K562 (cell line): ENCODE measurements around the gene SNRNP48. TPM values are rescaled to one million over a fixed set of nuclear protein-coding genes. Genes with fewer than 3 reads are reported as not detected.

Source experiments
- ATAC-seq: fragments of 200-7000 bp; cut with Tn5 transposase; 3 replicates; pipeline ENCODE4 v1.9.1; 2020; ENCODE audit warnings: moderate library complexity
- BruUV-seq: library from RNA; stranded (reverse); fragments of 400-500 nt; replicated peaks from 2 replicates; lab custom pipeline; 2021; lab: Mats Ljungman, UMichigan
- CTCF ChIA-PET: fragments of 300-600 bp; formaldehyde crosslinking; extraction: SDS; loops from one replicate; lab custom pipeline; 2021; ENCODE audit warnings: low intra/inter-chr PET ratio; lab: Yijun Ruan, JAX
- POLR2A ChIA-PET: fragments of 300-600, 350-650 bp; sonication (Branson Sonifier 250); formaldehyde crosslinking; extraction: SDS; loops from one replicate; lab custom pipeline; 2021; ENCODE audit warnings: antibody characterized with exemption, inconsistent platforms; lab: Yijun Ruan, JAX
- DNase-seq, 4 experiments: peaks; one replicate each; pipeline versions ENCODE4 v3.0.0 to v3.0.0-alpha.2; 2011 to 2018; ENCODE audit warnings: low spot score in 3 of 4, mixed read lengths in 3 of 4; ENCODE audit errors: extremely low read depth in 1 of 4
- FAIRE-seq: peaks from 2 replicates; lab custom pipeline; 2011; peaks lifted over from hg19 to GRCh38; lab: Jason Lieb, UNC
- H2AFZ ChIP-seq: 2 replicates; pipeline ENCODE4 v1.6.0; 2011; ENCODE audit warnings: low read depth, low read length, control low read depth, inconsistent platforms
- H3K27ac ChIP-seq: fragments of 200-600 bp; 3 replicates; pipeline ENCODE4 v1.8.0; 2011; ENCODE audit warnings: low read depth, mild to moderate bottlenecking, control low read depth, inconsistent platforms, low read length, moderate library complexity, mixed read lengths; ENCODE audit errors: extremely low read depth
- H3K27me3 ChIP-seq, 2 experiments: fragments of 300-600 bp in 1 of 2; 2 replicates in 1 of 2; 3 replicates in 1 of 2; pipeline versions ENCODE4 v1.6.0 to v1.8.0; 2011; ENCODE audit warnings: inconsistent platforms in 2 of 2, low read length in 2 of 2, mild to moderate bottlenecking in 1 of 2, mixed read lengths in 1 of 2, moderate library complexity in 1 of 2; ENCODE audit not compliant: control insufficient read depth in 2 of 2, insufficient read depth in 2 of 2
- H3K36me3 ChIP-seq: fragments of 300-600 bp; 3 replicates; pipeline ENCODE4 v1.8.0; 2011; ENCODE audit warnings: mild to moderate bottlenecking, low read length, inconsistent platforms; ENCODE audit not compliant: control insufficient read depth, insufficient read depth
- H3K4me1 ChIP-seq, 2 experiments: fragments of 200-600 bp in 1 of 2; replicated peaks in 1 of 2; 2 replicates in 1 of 2; 3 replicates in 1 of 2; pipeline versions ENCODE4 v1.5.1 to v1.8.0; 2011; ENCODE audit warnings: inconsistent platforms in 2 of 2, low read length in 2 of 2, mild to moderate bottlenecking in 1 of 2, mixed read lengths in 1 of 2, moderate library complexity in 1 of 2; ENCODE audit not compliant: control insufficient read depth in 2 of 2, insufficient read depth in 2 of 2
- H3K4me2 ChIP-seq: 2 replicates; pipeline ENCODE4 v1.6.1; 2011; ENCODE audit warnings: low read length, control low read depth, inconsistent platforms, mixed read lengths; ENCODE audit not compliant: insufficient read depth
- H3K4me3 ChIP-seq: fragments of 200-600 bp; sonication (generic), shearing (Covaris generic); 2 replicates; pipeline ENCODE4 v1.5.1; 2016; ENCODE audit warnings: control low read depth, inconsistent platforms
- H3K79me2 ChIP-seq: fragments of 200-600 bp; 3 replicates; pipeline ENCODE4 v1.8.0; 2011; ENCODE audit warnings: low read length, inconsistent platforms; ENCODE audit not compliant: control insufficient read depth, insufficient read depth
- H3K9ac ChIP-seq, 2 experiments: 2 replicates each; pipeline versions ENCODE4 v1.6.0 to v1.6.1; 2011; ENCODE audit warnings: low read depth in 2 of 2, low read length in 2 of 2, control low read depth in 1 of 2, inconsistent platforms in 1 of 2, mild to moderate bottlenecking in 1 of 2, mixed read lengths in 1 of 2; ENCODE audit not compliant: insufficient read depth in 1 of 2
- H3K9me1 ChIP-seq: one replicate; pipeline ENCODE4 v1.6.0; 2011; ENCODE audit warnings: inconsistent platforms, mild to moderate bottlenecking, low read length, moderate library complexity; ENCODE audit not compliant: control insufficient read depth, insufficient read depth
- H3K9me3 ChIP-seq: replicated peaks from 2 replicates; pipeline ENCODE4 v1.5.1; 2011; ENCODE audit warnings: low read depth, low read length, inconsistent platforms; ENCODE audit not compliant: control insufficient read depth, insufficient read depth
- H4K20me1 ChIP-seq: replicated peaks from 2 replicates; pipeline ENCODE4 v1.6.1; 2011; ENCODE audit warnings: low read length, inconsistent platforms, mixed read lengths; ENCODE audit not compliant: control insufficient read depth, insufficient read depth
- BMI1 ChIP-seq: fragments of 150-350 bp; IDR thresholded peaks from 2 replicates; pipeline ENCODE4 v1.6.1; 2014; ENCODE audit warnings: low read length
- WGBS: fragments of 100-300 bp; shearing (Covaris generic); methylation state at CpG from one replicate; pipeline ENCODE4 v1.1.6; 2016; ENCODE audit warnings: low coverage, mixed read lengths; ENCODE audit not compliant: insufficient coverage; ENCODE audit errors: missing lambda C conversion rate; 5-methylcytosine and 5-hydroxymethylcytosine counted together
- in situ Hi-C: fragments of 300-500 bp; cut with MboI; formaldehyde crosslinking; loops from 4 replicates; pipeline ENCODE4 v1.15.0; 2018; ENCODE audit warnings: inconsistent platforms, mixed read lengths
- intact Hi-C: fragments of 100-400 bp; cut with micrococcal nuclease; formaldehyde crosslinking; loops from 2 replicates; pipeline ENCODE4 v1.14.2; 2022
- polyA plus RNA-seq, 8 experiments: library from polyadenylated mRNA; depleted of rRNA in 4 of 8; stranded (reverse) in 5 of 8; unstranded in 3 of 8; fragments of >200 nt; fragmentation: Nextera tagmentation in 2 of 8; fragmentation: Illumina TruSeq in 1 of 8; extraction: Ambion mirVana in 2 of 8; extraction: Trizol in 1 of 8; gene quantifications; 2 replicates each; pipeline versions ENCODE4 v1.2.1 to v1.2.3, GENCODE V29; 2011 to 2014; ENCODE audit warnings: inconsistent platforms in 1 of 8, missing spikeins in 1 of 8
- total RNA-seq, 7 experiments: library from RNA; depleted of rRNA in 6 of 7; stranded (reverse); fragments of >200 nt in 6 of 7; fragmentation: Illumina TruSeq in 2 of 7; extraction: Trizol in 2 of 7; gene quantifications; 2 replicates each; pipeline versions ENCODE4 v1.2.1 to v1.2.3, GENCODE V29; 2011 to 2021; ENCODE audit warnings: low replicate concordance in 1 of 7
- TF ChIP-seq, protein P1 (sequence below): fragments of 450-650 bp; IDR thresholded peaks from 2 replicates; pipeline ENCODE4 v1.7.0; 2016; ENCODE audit warnings: borderline replicate concordance

SNRNP48 gene
- total and polyA plus RNA-seq, 9 of the 15 experiments (the other 6 are each of a cell fraction or from before 2014, with no cell fraction given): 6.2 to 32.9 (median 18.6) TPM

DNA sequence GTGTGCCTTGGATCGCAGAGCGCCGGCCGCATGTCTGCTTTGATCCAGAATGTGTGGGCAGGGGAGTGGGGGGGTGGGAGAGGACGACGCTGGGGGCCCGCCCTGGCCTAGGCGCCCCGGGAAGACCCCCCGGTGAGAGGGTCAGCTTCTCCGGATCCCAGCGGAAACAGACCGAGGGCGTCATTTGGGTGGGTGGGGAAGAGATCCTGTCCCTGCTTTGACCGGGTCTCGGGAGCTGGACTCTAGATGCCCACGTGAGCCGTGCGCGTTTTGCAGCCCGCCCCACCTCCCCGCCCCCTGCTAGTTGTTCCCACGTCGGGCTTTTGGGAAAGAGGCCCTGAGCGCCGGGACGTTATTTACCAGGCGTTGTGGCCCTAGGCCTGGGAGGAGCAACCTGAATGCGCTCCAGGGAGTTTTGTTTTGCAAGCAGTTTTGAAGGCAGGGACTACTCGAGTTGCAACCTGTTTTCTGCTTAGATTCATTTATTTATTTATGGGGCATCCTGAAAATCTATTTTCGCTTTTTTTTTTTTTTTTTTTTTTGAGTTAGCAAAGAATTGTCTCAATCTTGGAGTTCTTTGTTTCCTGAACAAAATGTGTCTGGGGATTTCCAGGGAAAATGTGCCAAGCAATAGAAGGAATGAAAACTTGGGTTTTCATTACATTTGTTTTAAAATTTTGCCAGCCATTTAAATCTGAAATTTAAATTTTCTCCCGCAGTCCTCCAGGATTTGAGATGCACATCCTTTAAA is 46.9 kb upstream of the SNRNP48 start:
- FAIRE-seq: no peak
- POLR2A ChIA-PET: no interaction called here
- Histone ChIP-seq H3K36me3 (no peaks in the 10 kb centered on the region), H3K79me2 (no peaks in the 10 kb centered on the region), H3K4me1 (peaks cover 0 to 21% of the 10 kb centered on the region in 2 experiments; a peak in 2 of 5 replicates), H4K20me1 (no peaks in the 10 kb centered on the region; the same call in 1 of the 2 replicates), H3K4me2 (no peak overlapping the region), H3K9me3 (no peaks in the 10 kb centered on the region), H3K27ac (no peak overlapping the region), H3K9me1 (no peaks in the 10 kb centered on the region), H3K27me3 (peaks cover 68 to 75% of the 10 kb centered on the region in 2 experiments), H3K4me3 (no peak overlapping the region), H3K9ac (no peak overlapping the region), H2AFZ (no peak overlapping the region)
- DNase-seq: no peak
- ATAC-seq: no peak; the same call in 2 of the 3 replicates
- WGBS: 6% methylated on average over 20 of the region's 32 CpGs
- intact Hi-C loops (no loop called here), in situ Hi-C loops (no loop called here)
- peak; percentile 57; the same call in 1 of the 2 replicates for TF ChIP-seq BMI1
- TF ChIP-seq, protein P1, sequence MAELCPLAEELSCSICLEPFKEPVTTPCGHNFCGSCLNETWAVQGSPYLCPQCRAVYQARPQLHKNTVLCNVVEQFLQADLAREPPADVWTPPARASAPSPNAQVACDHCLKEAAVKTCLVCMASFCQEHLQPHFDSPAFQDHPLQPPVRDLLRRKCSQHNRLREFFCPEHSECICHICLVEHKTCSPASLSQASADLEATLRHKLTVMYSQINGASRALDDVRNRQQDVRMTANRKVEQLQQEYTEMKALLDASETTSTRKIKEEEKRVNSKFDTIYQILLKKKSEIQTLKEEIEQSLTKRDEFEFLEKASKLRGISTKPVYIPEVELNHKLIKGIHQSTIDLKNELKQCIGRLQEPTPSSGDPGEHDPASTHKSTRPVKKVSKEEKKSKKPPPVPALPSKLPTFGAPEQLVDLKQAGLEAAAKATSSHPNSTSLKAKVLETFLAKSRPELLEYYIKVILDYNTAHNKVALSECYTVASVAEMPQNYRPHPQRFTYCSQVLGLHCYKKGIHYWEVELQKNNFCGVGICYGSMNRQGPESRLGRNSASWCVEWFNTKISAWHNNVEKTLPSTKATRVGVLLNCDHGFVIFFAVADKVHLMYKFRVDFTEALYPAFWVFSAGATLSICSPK: no peak
- CTCF ChIA-PET: no interaction called here
- BruUV-seq: no TSS peak
